ENCODE results near the gene BLID.
A peak's percentile ranks its signal among the peaks of the same experiment; 100 is the strongest.

The BLID gene, protein sequence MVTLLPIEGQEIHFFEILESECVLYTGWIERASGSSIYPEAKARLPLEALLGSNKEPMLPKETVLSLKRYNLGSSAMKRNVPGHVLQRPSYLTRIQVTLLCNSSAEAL

GRCh38 chr11:122115524-122116379 lies at the start of gene BLID:
BLID (minus strand) TSS chr11:122116215; CDS start chr11:122115922, 293 bp downstream.
- no peaks in the 10 kb centered on the region for H3K36me3 Mint-ChIP-seq (ENCODE audit: low read depth)
- TF ChIP-seq CTCF (IDR thresholded peaks at IDR 0.05): peak; percentile 69
- no peak within 1 kb of the TSS for H3K27ac Mint-ChIP-seq
- H3K27me3 Mint-ChIP-seq (ENCODE audit: low read depth, poor library complexity): no peaks in the 10 kb centered on the region
- peak; percentile 61 for DNase-seq
- no peaks in the 10 kb centered on the region for H3K4me1 Mint-ChIP-seq
- H3K4me3 Mint-ChIP-seq: no peak within 1 kb of the TSS
- H3K9me3 Mint-ChIP-seq: no peaks in the 10 kb centered on the region

- H3K36me3 Mint-ChIP-seq (ENCODE audit: low read depth): no peaks in the 10 kb centered on the region
- no peak for TF ChIP-seq CTCF (IDR thresholded peaks at IDR 0.05)
- no peak overlapping the region for H3K27ac Mint-ChIP-seq
- peaks cover 59% of the 10 kb centered on the region for H3K4me1 Mint-ChIP-seq
- H3K4me3 Mint-ChIP-seq: no peak overlapping the region
- no peaks in the 10 kb centered on the region for H3K9me3 Mint-ChIP-seq
- H3K27me3 Mint-ChIP-seq (ENCODE audit: low read depth, poor library complexity): peaks cover 4% of the 10 kb centered on the region
- no peak for DNase-seq
Observed at GRCh38 chr11:122163053-122163819, 47.2 kb upstream of the BLID start.

DNA sequence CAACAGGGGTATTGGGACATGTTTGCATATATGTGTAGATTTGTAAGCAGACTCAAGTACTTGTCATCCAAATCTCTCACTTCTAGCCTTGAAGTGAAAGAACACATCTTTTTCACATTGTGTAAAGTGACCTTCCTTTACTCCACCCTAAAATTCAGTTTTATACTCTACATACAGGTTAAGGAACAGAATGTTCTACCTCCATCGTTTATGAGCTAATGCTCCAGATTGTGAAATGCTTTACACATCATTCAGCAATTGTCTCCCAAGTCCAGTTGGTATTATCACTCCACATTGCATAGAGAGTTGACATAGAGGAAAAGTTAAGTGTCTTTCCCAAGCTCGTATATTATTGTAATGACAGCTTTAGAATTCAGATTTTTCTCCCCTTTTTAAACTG lies 46.1 kb upstream of the BLID start:
- Mint-ChIP-seq H3K36me3 (ENCODE audit: low read depth) (no peaks in the 10 kb centered on the region), H3K27ac (no peak overlapping the region), H3K4me1 (peaks cover 69% of the 10 kb centered on the region), H3K9me3 (no peaks in the 10 kb centered on the region), H3K27me3 (ENCODE audit: low read depth, poor library complexity) (peaks cover 4% of the 10 kb centered on the region), H3K4me3 (no peak overlapping the region)
- DNase-seq: no peak
- no peak for TF ChIP-seq CTCF (IDR thresholded peaks at IDR 0.05)

DNA sequence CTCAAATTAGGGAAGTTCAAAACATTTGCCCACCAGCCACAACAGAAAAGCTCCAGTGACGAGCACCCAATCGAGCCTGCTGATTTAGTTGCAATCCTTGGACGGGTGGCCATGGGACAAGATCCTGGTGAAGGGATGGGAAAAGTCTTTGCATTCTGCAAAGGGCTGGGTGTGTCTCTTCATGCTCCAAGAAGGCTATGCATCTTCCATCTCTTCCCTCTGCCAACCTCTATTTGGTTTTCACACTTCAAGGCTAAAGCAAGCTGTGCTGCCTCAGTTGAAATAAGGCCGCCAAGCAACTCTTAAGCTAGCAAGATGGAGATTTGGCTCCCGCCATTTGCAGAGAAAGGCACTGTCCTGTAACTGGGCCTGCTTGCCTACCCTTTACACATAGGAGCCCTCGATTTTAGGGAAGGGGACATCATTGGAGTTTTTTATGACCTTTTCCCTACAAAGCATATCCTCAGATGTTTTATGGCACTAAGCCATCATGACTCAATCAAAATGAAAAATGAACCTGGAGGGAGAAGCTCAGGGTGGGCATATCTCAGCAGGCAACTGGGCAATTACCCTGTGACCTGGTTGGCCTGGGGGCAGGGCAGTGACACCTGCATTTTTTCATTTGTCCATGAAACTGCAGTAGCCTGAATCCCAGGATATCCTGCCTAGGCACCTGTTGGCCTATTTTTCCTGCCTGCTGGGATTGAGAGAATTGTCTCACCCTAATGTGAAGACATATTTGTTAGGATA lies 45.0 kb upstream of the BLID start:
- Mint-ChIP-seq H3K9me3 (no peaks in the 10 kb centered on the region), H3K4me1 (peaks cover 63% of the 10 kb centered on the region), H3K36me3 (ENCODE audit: low read depth) (no peaks in the 10 kb centered on the region), H3K27me3 (ENCODE audit: low read depth, poor library complexity) (peaks cover 4% of the 10 kb centered on the region), H3K27ac (no peak overlapping the region), H3K4me3 (no peak overlapping the region)
- DNase-seq: no peak
- TF ChIP-seq CTCF (IDR thresholded peaks at IDR 0.05): no peak

DNA sequence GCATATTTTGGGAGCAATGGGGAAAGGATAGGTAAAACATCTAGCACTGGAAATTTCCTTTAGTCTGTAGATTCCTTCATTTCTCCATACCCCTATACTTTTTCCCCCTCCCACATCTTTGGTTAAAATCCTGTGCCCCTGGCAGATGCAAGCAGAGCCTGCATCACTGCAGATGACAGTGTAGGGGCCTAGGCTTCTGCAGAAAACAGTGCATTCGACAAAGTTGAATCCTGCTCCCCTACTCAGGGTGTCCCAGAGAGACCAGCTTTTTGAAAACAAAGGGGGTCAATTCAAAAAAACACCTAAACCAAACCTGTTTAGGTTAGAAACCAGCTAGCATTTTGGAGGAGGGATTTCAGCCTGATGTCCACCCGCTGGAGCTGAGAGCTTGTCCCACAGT lies 43.8 kb upstream of the BLID start:
- Mint-ChIP-seq H3K9me3 (no peaks in the 10 kb centered on the region), H3K27ac (no peak overlapping the region), H3K4me1 (peaks cover 52% of the 10 kb centered on the region), H3K36me3 (ENCODE audit: low read depth) (no peaks in the 10 kb centered on the region), H3K4me3 (no peak overlapping the region), H3K27me3 (ENCODE audit: low read depth, poor library complexity) (peaks cover 4% of the 10 kb centered on the region)
- TF ChIP-seq CTCF (IDR thresholded peaks at IDR 0.05): no peak
- DNase-seq: no peak

Data from nephron progenitor cell (in vitro differentiated cells).